T47D (cell line): ENCODE results near the gene FGF22.
"Not testable (repeated sequence)": the region's sequence is repeated elsewhere in the genome, so short reads cannot be mapped to it uniquely, and the experiment has no call there.

ENCODE experiments used
- DNase-seq, 2 experiments: peaks; one replicate each; pipeline versions ENCODE4 v3.0.0 to v3.0.0-alpha.2; 2011 to 2012; ENCODE audit warnings: low read depth in 1 of 2, low spot score in 1 of 2
- JUND ChIP-seq: IDR thresholded peaks from 2 replicates; pipeline ENCODE4 v1.6.1; 2012; ENCODE audit warnings: low read depth
- in situ Hi-C: cut with HindIII; loops from 2 replicates; pipeline ENCODE4 v1.10.0; 2016; ENCODE audit warnings: low sequenced_read_pairs, low pct_unique_long_range_greater_than_20kb

Gene FGF22

DNA sequence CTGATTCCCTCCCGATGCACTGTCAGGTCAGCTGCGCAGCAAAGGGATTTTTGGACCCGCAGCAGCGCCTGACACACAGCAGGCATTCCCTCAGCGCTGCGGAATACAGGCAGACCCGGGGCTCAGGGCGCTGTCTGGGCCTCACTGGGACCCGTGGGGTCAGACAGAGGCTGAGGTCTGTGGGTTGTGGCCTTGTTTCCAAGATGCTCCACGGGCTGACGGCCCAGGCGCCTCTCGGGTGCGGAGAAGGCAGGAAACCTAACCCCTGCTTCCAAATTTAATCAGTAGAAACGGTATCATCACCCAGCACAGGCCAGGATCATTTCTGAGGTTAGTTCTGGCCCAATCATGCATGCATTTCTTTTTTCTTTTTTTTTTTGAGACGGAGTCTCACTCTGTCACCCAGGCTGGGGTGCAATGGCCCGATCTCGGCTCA lies 24.0 kb downstream of the FGF22 start:
- DNase-seq, result no peak
- in situ Hi-C loops, result no loop called here

DNA sequence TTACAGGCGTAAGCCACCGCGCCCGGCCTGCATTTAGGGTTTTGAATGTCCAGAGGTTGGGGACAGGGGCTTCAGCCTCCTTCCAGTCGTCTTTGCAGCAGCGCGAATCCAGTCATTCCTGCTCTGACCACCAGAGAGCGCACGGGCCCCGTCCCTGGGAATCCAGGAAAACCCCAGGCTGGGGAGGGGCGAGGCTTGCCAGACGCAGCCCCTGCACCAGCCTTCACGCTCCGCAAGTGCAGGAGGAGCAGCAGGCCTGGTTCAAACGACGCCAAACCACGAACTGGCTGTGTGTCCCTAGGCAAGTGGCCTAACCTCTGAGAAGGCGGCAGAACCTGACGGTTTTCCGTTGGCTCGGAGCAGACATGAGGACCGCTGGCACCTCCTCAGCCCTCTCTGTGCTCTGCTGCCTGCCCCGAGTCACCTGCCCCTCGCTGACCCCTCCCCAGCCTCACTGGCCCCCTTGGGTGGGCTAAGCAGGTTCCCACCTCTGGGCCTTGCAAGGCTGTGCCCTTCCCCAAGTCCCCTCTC lies 25.3 kb downstream of the FGF22 start:
- peak; percentile 78 to 83 for DNase-seq
- no peak for TF ChIP-seq JUND
- in situ Hi-C loops, result no loop called here

More for the DNA sequence above, 24.0 kb downstream of the FGF22 start:
- no peak for TF ChIP-seq JUND

GRCh38 chr19:666985-667573 lies 27.4 kb downstream of the FGF22 start:
- in situ Hi-C loops, result not testable (repeated sequence)

DNA sequence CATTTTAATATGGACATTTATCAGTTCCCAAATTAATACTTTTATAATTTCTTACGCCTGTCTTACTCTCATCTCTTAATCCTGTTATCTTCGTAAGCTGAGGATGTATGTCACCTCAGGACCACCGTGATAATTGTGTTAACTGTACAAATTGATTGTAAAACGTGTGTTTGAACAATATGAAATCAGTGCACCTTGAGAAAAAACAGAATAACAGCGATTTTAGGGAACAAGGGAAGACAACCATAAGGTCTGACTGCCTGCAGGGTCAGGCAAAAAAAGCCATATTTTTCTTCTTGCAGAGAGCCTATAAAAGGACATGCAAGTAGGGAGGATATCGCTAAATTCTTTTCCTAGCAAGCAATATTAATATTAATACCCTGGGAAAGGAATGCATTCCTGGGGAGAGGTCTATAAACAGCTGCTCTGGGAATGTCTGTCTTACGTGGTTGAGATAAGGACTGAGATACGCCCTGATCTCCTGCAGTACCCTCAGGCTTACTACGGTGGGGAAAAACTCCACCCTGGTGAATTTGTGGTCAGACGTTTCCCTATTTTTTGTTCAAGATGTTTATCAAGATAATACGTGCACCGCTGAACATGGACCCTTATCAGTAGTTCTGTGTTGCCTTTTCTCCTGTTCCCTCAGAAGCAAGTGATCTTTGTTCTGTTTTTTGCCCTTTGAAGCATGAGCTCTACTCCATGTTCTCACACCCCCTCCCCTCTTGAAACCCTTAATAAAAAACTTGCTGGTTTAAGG lies 29.2 kb downstream of the FGF22 start:
- in situ Hi-C loops, DNase-seq: not testable (repeated sequence)

More at GRCh38 chr19:666985-667573, 27.4 kb downstream of the FGF22 start:
- not testable (repeated sequence) for DNase-seq

DNA sequence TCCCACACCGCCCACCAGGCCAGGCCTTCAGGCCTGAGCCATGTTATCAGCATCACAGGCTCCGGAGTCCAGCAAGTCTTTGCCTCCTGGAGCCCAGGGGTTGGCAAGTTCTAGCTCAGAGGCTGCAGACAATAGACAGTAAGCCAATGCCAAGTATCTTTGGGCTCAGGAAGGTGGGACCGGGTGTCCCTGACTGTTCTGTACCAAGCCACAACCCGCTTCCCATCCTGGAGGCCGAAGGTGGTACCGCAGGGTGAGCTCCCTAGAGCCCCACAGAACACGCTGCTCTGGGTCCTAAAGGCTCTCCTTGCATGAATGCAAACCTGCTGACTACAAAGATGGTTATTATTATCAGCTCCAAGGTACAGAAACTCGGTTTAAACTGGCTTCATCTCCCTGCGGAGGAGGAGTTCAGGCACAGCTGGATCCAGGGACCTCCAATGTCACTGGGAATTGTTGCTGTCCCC lies 31.0 kb downstream of the FGF22 start:
- no peak for DNase-seq
- in situ Hi-C loops, result no loop called here
- TF ChIP-seq JUND, result no peak

DNA sequence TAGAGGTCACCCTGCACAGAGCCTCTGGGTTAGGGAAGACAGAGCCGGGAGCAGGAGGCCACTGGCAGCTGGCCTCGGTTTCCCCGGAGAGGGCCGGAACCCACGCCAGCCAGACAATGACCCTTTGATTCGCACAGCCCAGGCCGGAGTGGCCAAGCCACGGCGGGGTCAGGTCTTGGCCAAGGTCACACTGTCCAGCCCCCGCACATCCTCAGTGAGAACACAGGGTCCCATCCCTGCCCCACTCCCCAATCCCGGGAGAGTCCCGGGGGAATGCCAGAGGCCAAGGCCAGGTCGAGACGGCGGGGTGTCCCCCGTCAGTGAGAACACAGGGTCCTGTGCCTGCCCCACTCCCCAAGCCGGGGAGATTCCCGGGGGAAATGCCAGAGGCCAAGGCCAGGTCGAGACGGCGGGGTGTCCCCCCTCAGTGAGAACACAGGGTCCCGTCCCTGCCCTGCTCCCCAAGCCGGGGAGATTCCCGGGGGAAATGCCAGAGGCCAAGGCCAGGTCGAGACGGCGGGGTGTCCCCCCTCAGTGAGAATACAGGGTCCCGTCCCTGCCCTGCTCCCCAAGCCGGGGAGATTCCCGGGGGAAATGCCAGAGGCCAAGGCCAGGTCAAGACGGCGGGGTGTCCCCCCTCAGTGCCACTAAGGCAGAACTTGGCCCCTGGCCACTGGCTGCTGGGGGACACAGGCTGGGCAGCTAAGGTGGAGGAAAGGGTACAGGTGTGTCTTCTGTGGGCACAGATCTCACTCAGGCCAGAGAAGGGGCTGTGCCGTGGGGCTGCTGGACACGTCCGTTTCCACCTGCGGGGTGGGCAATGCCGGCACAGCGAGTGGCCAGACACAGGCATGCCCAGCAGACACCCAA lies 34.8 kb downstream of the FGF22 start:
- no peak for TF ChIP-seq JUND
- DNase-seq, result no peak
- in situ Hi-C loops, result no loop called here

DNA sequence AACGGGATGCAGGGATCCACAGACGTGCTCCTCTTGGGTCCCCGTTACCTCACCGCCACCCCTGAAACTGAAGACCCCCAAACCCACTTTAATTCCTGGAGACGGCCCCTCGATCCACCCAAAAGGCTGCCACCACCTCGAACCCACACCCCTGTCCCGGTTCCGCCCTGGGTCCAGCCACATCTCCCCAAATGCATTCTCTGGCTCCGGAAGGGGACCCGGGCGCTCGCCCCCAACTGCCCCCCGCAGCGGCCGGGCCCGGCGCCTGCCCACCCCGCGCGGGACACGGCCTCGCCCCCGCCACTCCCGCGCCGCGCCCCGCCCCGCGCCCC lies 36.3 kb downstream of the FGF22 start:
- in situ Hi-C loops, result no loop called here
- DNase-seq, result no peak
- no peak for TF ChIP-seq JUND

DNA sequence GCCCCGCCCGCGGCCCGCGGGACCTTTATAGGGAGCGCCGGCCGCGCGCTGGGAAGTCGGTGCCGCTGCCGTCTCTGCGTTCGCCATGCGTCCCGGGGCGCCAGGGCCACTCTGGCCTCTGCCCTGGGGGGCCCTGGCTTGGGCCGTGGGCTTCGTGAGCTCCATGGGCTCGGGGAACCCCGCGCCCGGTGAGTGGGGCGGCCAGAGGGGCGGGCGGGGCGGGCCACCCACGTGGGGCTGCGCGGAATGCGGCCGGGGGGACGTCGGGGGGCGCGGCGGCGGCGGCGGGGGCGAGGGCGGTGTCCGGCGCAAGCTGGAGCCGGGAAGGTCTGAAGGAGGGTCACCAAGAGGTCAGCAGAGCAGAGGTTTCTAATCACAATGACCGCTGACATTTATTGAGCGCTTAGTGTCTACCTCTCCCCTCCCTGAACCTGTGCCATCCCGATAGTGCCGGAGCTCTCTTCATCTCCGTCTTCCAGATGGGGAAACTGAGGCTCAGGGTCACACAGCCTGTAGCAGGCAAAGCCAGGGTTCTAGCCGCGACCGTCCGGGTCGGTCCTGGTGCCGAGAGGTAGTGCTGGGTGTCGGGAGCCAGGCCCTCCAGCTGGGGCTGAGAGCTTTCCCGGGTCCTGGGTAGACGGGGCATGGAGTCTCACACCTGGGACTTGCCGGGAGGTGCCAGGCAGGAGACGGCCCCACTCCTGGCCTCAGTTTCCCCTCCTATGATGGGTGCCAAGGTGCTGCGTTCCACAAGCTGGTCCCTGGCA lies 36.8 kb downstream of the FGF22 start, which contains the start of gene FSTL3:
FSTL3 (plus strand) TSS at position 54 of the 767 bp plus-strand sequence; CDS start at position 86, 32 bp downstream.
- DNase-seq, result peak; percentile 30 to 46
- in situ Hi-C loops, result no loop called here
- no peak for TF ChIP-seq JUND

- in situ Hi-C loops, result no loop called here
- peak; percentile 57 to 68 for DNase-seq
- TF ChIP-seq JUND, result no peak
Measured at GRCh38 chr19:677201-677600, 37.5 kb downstream of the FGF22 start.

DNA sequence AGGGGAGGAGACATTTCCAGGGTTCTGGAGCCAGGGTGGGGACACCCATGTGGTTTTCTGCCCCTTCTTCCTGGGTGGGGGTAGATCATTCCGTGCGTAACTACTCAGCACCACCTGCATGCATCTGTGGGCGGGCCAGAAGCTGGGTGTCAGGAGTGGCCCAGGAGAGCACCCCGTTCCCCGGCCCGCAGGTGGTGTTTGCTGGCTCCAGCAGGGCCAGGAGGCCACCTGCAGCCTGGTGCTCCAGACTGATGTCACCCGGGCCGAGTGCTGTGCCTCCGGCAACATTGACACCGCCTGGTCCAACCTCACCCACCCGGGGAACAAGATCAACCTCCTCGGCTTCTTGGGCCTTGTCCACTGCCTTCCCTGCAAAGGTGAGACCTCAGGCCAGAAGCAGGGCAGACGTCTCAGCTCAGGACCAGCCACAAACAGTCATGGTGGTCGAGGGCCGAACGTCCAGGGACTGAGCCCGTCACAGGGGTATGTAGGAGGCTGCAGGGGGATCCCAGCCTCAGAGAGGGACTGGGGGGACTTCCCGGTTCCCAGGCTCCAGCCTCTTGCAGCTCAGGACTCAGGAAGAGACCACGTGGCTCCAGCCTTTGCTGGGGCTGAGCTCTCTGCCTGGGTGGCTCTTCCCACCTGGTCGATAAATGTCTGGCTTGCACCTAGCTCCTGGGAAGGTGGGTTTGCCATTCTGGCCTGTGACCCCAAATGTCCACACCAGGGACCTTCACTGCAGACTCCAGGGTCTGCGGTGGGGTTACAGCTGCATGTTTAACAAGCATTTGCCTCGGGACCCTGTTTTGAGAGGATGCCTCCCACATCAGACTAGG lies 38.1 kb downstream of the FGF22 start:
- no peak for TF ChIP-seq JUND
- in situ Hi-C loops, result no loop called here
- DNase-seq, result peak; percentile 54 to 61

GRCh38 chr19:678791-679388 lies 39.2 kb downstream of the FGF22 start:
- TF ChIP-seq JUND, result no peak
- in situ Hi-C loops, result no loop called here
- no peak for DNase-seq
